ENCODE measurements around the gene WNT8A. TPM values are rescaled to one million over a fixed set of nuclear protein-coding genes. Genes with fewer than 3 reads are reported as not detected.

WNT8A gene
- total RNA-seq, 4 donors from 2014 or later: not detected

GRCh38 chr5:138138949-138139780 is 55.3 kb downstream of the WNT8A start, which contains the start of gene NME5:
Gene NME5 (minus strand): TSS chr5:138139428. CDS start chr5:138138780, 648 bp downstream.
- no peak within 1 kb of the TSS for H3K27ac ChIP-seq
- peaks cover 0 to 15% (median 3%) of the 10 kb centered on the region in 4 donors for H3K4me1 ChIP-seq
- in situ Hi-C loops (cut with MboI; ENCODE audit: low pct_ligation_motif_present in 1 of 4, low pct_unique_long_range_greater_than_20kb in 1 of 4, low sequenced_read_pairs in 3 of 4): loop anchor here in 3 of 4 donors (5.0 to 25.0 kb wide), 4 partner anchors 62 to 354 kb away; no protein-coding TSS in a partner anchor
- H3K9me3 ChIP-seq: no peaks in the 10 kb centered on the region
- peak; percentile 63 for DNase-seq
- H3K4me3 ChIP-seq: peak within 1 kb of the TSS; percentile 18 to 56 (median 38)
- no peaks in the 10 kb centered on the region for H3K36me3 ChIP-seq
- 7 to 8% methylated on average over 6 to 14 of the region's 31 CpGs for whole genome bisulfite sequencing, 2 donors (ENCODE audit: low coverage in 1 of 2)
- TF ChIP-seq EP300 (IDR thresholded peaks at IDR 0.05; ENCODE audit: low read depth) (no peak), POLR2A (IDR thresholded peaks at IDR 0.05) (no peak), POLR2AphosphoS5 (IDR thresholded peaks at IDR 0.05) (no peak)
- TF ChIP-seq, protein P1, sequence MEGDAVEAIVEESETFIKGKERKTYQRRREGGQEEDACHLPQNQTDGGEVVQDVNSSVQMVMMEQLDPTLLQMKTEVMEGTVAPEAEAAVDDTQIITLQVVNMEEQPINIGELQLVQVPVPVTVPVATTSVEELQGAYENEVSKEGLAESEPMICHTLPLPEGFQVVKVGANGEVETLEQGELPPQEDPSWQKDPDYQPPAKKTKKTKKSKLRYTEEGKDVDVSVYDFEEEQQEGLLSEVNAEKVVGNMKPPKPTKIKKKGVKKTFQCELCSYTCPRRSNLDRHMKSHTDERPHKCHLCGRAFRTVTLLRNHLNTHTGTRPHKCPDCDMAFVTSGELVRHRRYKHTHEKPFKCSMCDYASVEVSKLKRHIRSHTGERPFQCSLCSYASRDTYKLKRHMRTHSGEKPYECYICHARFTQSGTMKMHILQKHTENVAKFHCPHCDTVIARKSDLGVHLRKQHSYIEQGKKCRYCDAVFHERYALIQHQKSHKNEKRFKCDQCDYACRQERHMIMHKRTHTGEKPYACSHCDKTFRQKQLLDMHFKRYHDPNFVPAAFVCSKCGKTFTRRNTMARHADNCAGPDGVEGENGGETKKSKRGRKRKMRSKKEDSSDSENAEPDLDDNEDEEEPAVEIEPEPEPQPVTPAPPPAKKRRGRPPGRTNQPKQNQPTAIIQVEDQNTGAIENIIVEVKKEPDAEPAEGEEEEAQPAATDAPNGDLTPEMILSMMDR (IDR thresholded peaks at IDR 0.05): no peak
- H3K27me3 ChIP-seq: peaks cover 3% of the 10 kb centered on the region
- intact Hi-C loops (cut with DNase I; ENCODE audit: low total_unique reads): loop anchor here (10.0 kb wide), 1 partner anchor 364 kb away; no protein-coding TSS in a partner anchor

- intact Hi-C loops (cut with DNase I; ENCODE audit: low total_unique reads) (loop anchor here (10.0 kb wide), 1 partner anchor 365 kb away; no protein-coding TSS in a partner anchor), in situ Hi-C loops (cut with MboI; ENCODE audit: low pct_ligation_motif_present in 1 of 4, low pct_unique_long_range_greater_than_20kb in 1 of 4, low sequenced_read_pairs in 3 of 4) (loop anchor here in 3 of 4 donors (5.0 to 25.0 kb wide), 4 partner anchors 62 to 355 kb away; no protein-coding TSS in a partner anchor)
- Histone ChIP-seq H3K36me3 (no peaks in the 10 kb centered on the region), H3K27ac (no peak overlapping the region), H3K27me3 (peaks cover 3% of the 10 kb centered on the region), H3K4me1 (peaks cover 0 to 15% (median 3%) of the 10 kb centered on the region in 4 donors), H3K9me3 (no peaks in the 10 kb centered on the region), H3K4me3 (no peak overlapping the region)
- TF ChIP-seq, protein P1 (IDR thresholded peaks at IDR 0.05): no peak
- no peak for TF ChIP-seq POLR2AphosphoS5 (IDR thresholded peaks at IDR 0.05)
- TF ChIP-seq EP300 (IDR thresholded peaks at IDR 0.05; ENCODE audit: low read depth): no peak
- TF ChIP-seq POLR2A (IDR thresholded peaks at IDR 0.05): no peak
- no peak for DNase-seq
- WGBS, 2 donors (ENCODE audit: low coverage in 1 of 2): 43 to 46% methylated on average over 3 of the region's 3 CpGs
These were observed 55.9 kb downstream of the WNT8A start for GRCh38 chr5:138139781-138140090.

DNA sequence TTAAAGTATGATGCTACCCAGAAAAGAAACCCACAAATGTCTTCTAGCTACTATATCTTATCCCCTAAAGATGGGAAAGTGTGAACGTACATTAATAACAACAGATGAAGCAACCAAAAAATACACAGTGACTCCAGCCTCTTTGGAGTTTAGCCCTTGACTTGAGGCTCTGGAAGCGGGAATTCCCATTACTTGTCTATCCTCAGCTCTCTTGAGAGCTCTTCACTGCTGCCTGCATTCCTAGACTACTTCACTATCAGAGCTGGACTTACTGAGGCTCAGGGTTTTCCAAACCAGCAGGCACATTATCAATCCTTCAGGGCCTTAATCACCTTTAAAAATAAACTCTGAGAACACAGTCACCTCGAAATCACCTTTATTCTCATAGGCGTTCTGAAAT is 56.4 kb downstream of the WNT8A start:
- Histone ChIP-seq H3K27ac (no peak overlapping the region), H3K27me3 (peaks cover 3% of the 10 kb centered on the region), H3K9me3 (no peaks in the 10 kb centered on the region), H3K4me3 (no peak overlapping the region), H3K4me1 (peaks cover 0 to 15% (median 3%) of the 10 kb centered on the region in 4 donors), H3K36me3 (no peaks in the 10 kb centered on the region)
- 50 to 64% methylated on average over 2 to 4 of the region's 4 CpGs for WGBS, 2 donors (ENCODE audit: low coverage in 1 of 2)
- in situ Hi-C loops (cut with MboI; ENCODE audit: low pct_ligation_motif_present in 1 of 4, low pct_unique_long_range_greater_than_20kb in 1 of 4, low sequenced_read_pairs in 3 of 4): loop anchor here in 1 of 4 donors (25.0 kb wide), 1 partner anchor 353 kb away; no protein-coding TSS in a partner anchor
- DNase-seq: no peak
- intact Hi-C loops (cut with DNase I; ENCODE audit: low total_unique reads): no loop called here
- TF ChIP-seq, protein P1 (IDR thresholded peaks at IDR 0.05): no peak
- TF ChIP-seq POLR2AphosphoS5 (IDR thresholded peaks at IDR 0.05) (no peak), POLR2A (IDR thresholded peaks at IDR 0.05) (no peak), EP300 (IDR thresholded peaks at IDR 0.05; ENCODE audit: low read depth) (no peak)

Small RNAs within 50 kb of the gene (small RNA-seq; reads per million reads assigned to genes)
- gene RNU6-1148P (0 reads per million in 4 donors), gene RNU6-460P (0 reads per million in 4 donors), gene RNU6-888P (0 reads per million in 4 donors)

Other genes starting within 250 kb of the WNT8A start
- gene MYOT, start 216.2 kb upstream of the WNT8A start, total RNA-seq: 1 to 10 TPM in 3 of 4 donors, not detected in 1; 2.9 to 7.1 (median 5.9) TPM
- not detected for gene PKD2L2, start 194.6 kb upstream of the WNT8A start, total RNA-seq
- gene FAM13B, start 51.0 kb upstream of the WNT8A start, total RNA-seq: 10 to 100 TPM; 18.7 to 46.7 (median 23.0) TPM
- gene NME5, start 55.4 kb downstream of the WNT8A start, total RNA-seq: not detected
- 100 to 1,000 TPM in 1 of 4 donors, 10 to 100 TPM in 3; 31.0 to 168 (median 47.7) TPM for gene BRD8, start 94.6 kb downstream of the WNT8A start, total RNA-seq
- 1 to 10 TPM in 3 of 4 donors, not detected in 1; 1.9 to 5.0 (median 1.9) TPM for gene KIF20A, start 95.1 kb downstream of the WNT8A start, total RNA-seq
- gene CDC23, start 129.3 kb downstream of the WNT8A start, total RNA-seq: 10 to 100 TPM in 3 of 4 donors, 1 to 10 TPM in 1; 2.6 to 90.9 (median 12.8) TPM
- 1 to 10 TPM in 1 of 4 donors, under 1 TPM in 2, not detected in 1; 0.48 to 3.4 (median 0.55) TPM for gene GFRA3, start 190.6 kb downstream of the WNT8A start, total RNA-seq
- gene CDC25C, start 247.8 kb downstream of the WNT8A start, total RNA-seq: 1 to 10 TPM in 1 of 4 donors, under 1 TPM in 2, not detected in 1; 0.32 to 2.8 (median 0.68) TPM

Data from transverse colon (tissue), 4 donors.